ENCODE data around the gene U2AF2. TPM values are rescaled to one million over a fixed set of nuclear protein-coding genes. Genes with fewer than 3 reads are reported as not detected.

Gene U2AF2
- total and polyA plus RNA-seq, 2 of the 4 experiments (the other 2 are of a cell fraction) = 120 to 260 TPM

DNA sequence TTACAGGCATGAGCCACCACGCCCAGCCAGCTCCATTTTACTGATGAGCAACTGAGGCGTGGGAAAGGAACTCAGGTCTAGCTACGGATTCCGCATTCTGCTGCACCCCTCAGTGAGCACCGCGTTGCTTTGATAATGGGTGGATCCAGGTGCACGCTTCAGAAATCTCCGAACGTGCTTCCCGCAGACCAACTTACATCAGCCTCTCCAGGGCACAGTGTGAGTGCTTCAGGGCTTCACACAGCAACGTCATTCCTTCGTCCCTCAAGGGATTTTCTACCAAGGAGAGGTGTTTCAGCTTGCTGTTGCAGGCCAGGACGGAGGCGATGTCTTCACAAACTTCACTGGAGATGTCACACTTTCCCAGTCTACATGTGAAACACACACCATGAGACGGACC lies 61.7 kb downstream of the U2AF2 start:
- peaks cover 13% of the 10 kb centered on the region for H3K9me3 ChIP-seq (ENCODE audit: control insufficient read depth, insufficient read depth, low read length)
- ATAC-seq (ENCODE audit: low read depth) = no peak
- ChIA-PET CTCF (no interaction called here), POLR2A (ENCODE audit: unreplicated experiment) (no interaction called here)
- no peaks in the 10 kb centered on the region for H3K27me3 ChIP-seq (ENCODE audit: control insufficient read depth, insufficient read depth, low read length)
- TF ChIP-seq CHD1 (IDR thresholded peaks at IDR 0.05; ENCODE audit: low read depth, low read length) (no peak), FOS (IDR thresholded peaks at IDR 0.05; ENCODE audit: low read depth, low read length) (no peak), MAZ (IDR thresholded peaks at IDR 0.05; ENCODE audit: borderline replicate concordance, low read depth, low read length) (no peak), MXI1 (IDR thresholded peaks at IDR 0.05; ENCODE audit: borderline replicate concordance, low read depth, low read length) (no peak)
- TF ChIP-seq, protein P1, sequence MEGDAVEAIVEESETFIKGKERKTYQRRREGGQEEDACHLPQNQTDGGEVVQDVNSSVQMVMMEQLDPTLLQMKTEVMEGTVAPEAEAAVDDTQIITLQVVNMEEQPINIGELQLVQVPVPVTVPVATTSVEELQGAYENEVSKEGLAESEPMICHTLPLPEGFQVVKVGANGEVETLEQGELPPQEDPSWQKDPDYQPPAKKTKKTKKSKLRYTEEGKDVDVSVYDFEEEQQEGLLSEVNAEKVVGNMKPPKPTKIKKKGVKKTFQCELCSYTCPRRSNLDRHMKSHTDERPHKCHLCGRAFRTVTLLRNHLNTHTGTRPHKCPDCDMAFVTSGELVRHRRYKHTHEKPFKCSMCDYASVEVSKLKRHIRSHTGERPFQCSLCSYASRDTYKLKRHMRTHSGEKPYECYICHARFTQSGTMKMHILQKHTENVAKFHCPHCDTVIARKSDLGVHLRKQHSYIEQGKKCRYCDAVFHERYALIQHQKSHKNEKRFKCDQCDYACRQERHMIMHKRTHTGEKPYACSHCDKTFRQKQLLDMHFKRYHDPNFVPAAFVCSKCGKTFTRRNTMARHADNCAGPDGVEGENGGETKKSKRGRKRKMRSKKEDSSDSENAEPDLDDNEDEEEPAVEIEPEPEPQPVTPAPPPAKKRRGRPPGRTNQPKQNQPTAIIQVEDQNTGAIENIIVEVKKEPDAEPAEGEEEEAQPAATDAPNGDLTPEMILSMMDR (conservative IDR thresholded peaks at IDR 0.05; ENCODE audit: low read depth, low read length) = no peak
- no peaks in the 10 kb centered on the region for H4K20me1 ChIP-seq (ENCODE audit: insufficient read depth, low read length)
- no peak overlapping the region for H3K4ac ChIP-seq (ENCODE audit: low read depth, low read length)
- no peak overlapping the region for H3K56ac ChIP-seq (ENCODE audit: extremely low read depth, insufficient read depth, low read length)
- H4K91ac ChIP-seq (ENCODE audit: insufficient read depth, low read depth, low read length) = no peak overlapping the region
- H2BK5ac ChIP-seq (ENCODE audit: low read depth, low read length, poor library complexity, severe bottlenecking) = no peak overlapping the region
- dilution Hi-C loops (cut with HindIII; ENCODE audit: low sequenced_read_pairs, unreplicated experiment) (no loop called here), in situ Hi-C loops (cut with MboI; ENCODE audit: low sequenced_read_pairs) (no loop called here), intact Hi-C loops (cut with micrococcal nuclease) (no loop called here)
- H4K8ac ChIP-seq (ENCODE audit: low read depth in 2 of 2, low read length in 2 of 2) = no peak overlapping the region
- no peak overlapping the region for H2BK120ac ChIP-seq (ENCODE audit: low read depth, low read length)
- no peak for DNase-seq
- no peak overlapping the region for H3K14ac ChIP-seq (replicated peaks; ENCODE audit: low read depth, low read length)
- H3K23ac ChIP-seq (ENCODE audit: low read depth, low read length) = no peak overlapping the region
- no peak overlapping the region for H3K4me2 ChIP-seq (ENCODE audit: low read depth, low read length)
- H3K27ac ChIP-seq (ENCODE audit: insufficient read depth, low read length) = no peak overlapping the region
- H3K4me1 ChIP-seq (ENCODE audit: control insufficient read depth, insufficient read depth, low read length) = no peaks in the 10 kb centered on the region
- no peaks in the 10 kb centered on the region for H3K36me3 ChIP-seq (ENCODE audit: control insufficient read depth, insufficient read depth, low read length)
- no peak overlapping the region for H2BK15ac ChIP-seq (ENCODE audit: low read depth, low read length)
- H2BK20ac ChIP-seq (ENCODE audit: low read depth, low read length) = no peak overlapping the region
- no peaks in the 10 kb centered on the region for H3K79me1 ChIP-seq (ENCODE audit: low read depth in 1 of 2, low read length in 2 of 2)
- peak overlapping the region; percentile 33 for H2AFZ ChIP-seq (replicated peaks; ENCODE audit: low read length, poor library complexity)
- H2AK9ac ChIP-seq (replicated peaks; ENCODE audit: low read depth, low read length, poor library complexity) = no peak overlapping the region
- H4K5ac ChIP-seq (ENCODE audit: low read depth, low read length) = no peak overlapping the region
- no TSS peak for BruUV-seq (replicated peaks)
- H3K9me1 ChIP-seq (ENCODE audit: insufficient read depth, low read length) = no peaks in the 10 kb centered on the region
- WGBS, 2 experiments (ENCODE audit: extremely low coverage in 2 of 2, insufficient read length in 1 of 2) = 77% methylated on average over 6 of the region's 15 CpGs; no CpG with 5 or more reads in 1 of the 2 experiments
- no peak overlapping the region for H2AK5ac ChIP-seq (ENCODE audit: low read depth, low read length)
- no peak overlapping the region for H3K18ac ChIP-seq (ENCODE audit: low read depth, low read length)
- H3K4me3 ChIP-seq (ENCODE audit: insufficient read depth, low read depth, low read length) = no peak overlapping the region
- no peak overlapping the region for H3K9ac ChIP-seq (ENCODE audit: low read depth, low read length)
